GM12872 (cell line): Measurements from ENCODE around the gene TSPEAR.

Source experiments
- TF ChIP-seq, protein P1 (sequence below): IDR thresholded peaks from 3 replicates; pipeline ENCODE4 v1.5.1; 2011; ENCODE audit warnings: low read depth, mild to moderate bottlenecking, low read length, moderate library complexity; ENCODE audit not compliant: insufficient read depth

TSPEAR gene

DNA sequence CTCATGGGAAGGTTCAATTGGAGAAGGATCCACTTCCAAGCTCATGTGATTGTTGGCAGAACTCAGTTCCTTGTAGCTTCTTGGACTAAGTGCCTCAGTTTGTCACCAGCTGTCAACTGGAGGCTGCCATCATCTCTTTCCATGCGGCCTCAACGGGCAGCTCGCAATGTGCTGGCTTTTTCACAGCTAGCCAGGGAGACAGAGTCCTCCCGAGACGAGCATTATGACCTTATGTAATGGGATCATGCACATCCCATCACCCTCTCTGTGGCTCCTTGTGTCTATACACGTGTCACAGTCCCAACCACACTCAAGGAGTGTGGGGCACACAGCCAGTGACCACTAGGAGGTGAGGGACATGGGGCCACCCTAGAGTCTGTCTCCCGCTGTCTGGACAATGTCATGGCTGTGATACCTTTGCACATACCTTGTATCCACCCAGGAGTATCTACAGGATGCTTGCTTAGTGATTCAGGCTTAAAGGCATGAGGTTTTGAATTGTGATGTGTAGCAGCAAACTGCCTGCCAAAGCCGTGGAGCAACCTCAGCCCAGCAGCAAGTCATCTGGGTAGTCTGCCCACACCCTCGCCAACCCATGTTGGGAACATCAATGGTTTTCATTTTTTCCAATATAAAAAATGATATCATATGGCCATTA, 115.2 kb downstream of the TSPEAR start:
- TF ChIP-seq, protein P1, sequence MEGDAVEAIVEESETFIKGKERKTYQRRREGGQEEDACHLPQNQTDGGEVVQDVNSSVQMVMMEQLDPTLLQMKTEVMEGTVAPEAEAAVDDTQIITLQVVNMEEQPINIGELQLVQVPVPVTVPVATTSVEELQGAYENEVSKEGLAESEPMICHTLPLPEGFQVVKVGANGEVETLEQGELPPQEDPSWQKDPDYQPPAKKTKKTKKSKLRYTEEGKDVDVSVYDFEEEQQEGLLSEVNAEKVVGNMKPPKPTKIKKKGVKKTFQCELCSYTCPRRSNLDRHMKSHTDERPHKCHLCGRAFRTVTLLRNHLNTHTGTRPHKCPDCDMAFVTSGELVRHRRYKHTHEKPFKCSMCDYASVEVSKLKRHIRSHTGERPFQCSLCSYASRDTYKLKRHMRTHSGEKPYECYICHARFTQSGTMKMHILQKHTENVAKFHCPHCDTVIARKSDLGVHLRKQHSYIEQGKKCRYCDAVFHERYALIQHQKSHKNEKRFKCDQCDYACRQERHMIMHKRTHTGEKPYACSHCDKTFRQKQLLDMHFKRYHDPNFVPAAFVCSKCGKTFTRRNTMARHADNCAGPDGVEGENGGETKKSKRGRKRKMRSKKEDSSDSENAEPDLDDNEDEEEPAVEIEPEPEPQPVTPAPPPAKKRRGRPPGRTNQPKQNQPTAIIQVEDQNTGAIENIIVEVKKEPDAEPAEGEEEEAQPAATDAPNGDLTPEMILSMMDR: no peak

GRCh38 chr21:44595524-44595923, 115.8 kb downstream of the TSPEAR start:
- TF ChIP-seq, protein P1: no peak

DNA sequence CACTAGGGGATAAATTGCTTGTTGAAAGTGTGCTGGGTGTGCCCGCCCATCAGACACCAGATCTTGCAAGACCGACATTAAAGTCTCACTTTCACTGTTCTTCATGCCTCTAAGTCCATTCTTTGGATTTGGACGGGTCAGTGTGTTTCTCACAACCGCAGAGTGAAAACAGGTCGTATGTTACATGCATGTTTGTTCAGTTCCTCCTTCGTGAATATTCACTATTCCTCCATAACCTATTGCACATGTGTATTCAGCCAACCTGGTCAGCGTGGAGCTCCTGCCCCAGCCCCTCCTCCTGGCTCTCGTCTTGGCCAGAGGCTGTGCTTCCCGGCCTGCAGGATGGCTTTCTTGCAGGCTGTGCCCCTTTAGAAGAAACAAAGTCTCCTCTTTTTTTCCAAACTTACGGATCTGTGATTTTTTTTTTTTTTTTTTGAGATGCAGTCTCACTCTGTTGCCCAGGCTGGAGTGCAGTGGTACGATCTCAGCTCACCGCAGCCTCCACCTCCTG, 116.9 kb downstream of the TSPEAR start:
- TF ChIP-seq, protein P1: no peak

DNA sequence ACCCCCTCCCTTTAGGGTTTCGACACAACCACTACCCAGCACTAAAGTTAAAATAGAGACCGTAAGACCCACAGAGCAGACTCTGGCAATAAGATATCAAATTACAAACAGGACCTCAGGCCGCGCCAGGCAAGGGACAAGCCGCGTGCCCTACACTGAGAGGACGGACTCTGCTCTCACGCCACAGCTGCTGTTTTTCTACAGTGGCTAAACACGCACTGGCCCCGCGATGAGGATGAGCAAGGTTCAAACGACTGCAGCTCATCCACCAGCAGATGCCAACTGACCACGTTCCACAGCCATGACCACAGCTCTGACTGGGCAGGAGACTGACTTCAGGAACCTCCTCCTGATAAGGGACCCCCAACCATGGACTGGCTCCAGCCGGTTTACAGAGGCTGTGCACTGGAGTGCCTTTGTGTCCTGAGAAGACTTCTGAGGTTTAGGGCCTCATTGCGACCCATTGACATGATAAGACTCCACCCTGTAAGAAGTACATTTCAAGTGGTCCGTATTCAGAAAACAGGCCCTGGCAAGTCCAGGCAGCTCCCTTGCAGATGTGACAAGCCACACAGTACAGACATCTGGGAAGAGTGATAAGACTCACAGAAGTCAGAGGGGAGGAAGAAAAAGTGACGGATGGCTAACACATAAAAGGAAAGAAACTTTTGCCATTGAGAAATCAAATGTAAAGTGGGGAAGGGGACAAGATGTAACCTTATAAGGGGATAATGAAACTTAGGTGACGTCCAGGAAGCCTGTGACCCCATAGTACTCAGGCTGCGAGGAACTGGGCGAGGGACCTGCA, 117.6 kb downstream of the TSPEAR start:
- TF ChIP-seq, protein P1: no peak

DNA sequence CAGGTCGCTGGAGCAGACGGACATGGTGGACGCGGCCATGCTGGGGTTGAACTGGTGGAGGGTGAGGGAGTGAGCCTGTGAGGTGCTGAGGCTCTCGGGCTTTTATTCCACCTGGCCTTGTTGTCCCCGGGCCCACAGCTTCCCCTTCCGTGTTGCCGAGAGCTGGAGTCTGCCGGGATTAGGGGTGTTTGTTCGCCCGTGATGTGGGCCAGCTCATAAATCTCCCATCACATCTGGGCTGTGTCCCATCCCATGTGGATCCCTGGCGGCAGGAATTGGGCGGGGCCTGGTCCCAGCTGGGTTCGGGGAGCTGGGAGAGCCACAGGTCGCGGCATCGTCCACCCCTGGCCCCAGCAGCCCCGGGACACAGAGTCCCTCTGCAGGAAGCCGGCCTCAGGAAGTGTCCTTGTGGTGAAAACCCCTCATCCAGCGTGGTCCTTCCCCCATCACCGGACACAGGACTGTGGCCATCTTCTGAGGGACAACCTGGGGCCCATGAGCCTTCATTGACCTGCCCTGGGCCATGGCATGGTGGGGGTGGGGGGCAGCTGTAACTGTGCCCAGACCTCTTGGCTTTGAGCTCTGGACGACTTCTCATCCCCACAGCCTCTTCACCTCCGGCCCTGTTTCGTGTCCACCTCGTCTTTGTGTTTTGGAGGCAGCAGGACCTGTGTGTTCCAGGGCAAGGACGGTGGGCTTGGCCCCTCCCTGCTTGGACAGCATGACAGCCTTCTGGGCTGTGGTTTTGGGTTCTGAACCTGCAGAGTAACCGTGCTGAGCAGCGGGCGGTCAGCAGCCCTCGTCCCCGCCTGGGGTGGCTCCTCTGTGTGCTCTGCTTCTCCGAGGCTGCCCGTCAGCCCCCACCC, 118.7 kb downstream of the TSPEAR start, which contains the start of gene KRTAP10-6:
TSS of gene KRTAP10-6 (minus strand) at position 60 of the 866 bp plus-strand sequence. CDS start at position 39, 21 bp downstream.
- TF ChIP-seq, protein P1: no peak

GRCh38 chr21:44590311-44590721, 121.1 kb downstream of the TSPEAR start:
- TF ChIP-seq, protein P1: no peak
